ENCODE results near the gene LOXHD1. TPM values are rescaled to one million over a fixed set of nuclear protein-coding genes. Genes with fewer than 3 reads are reported as not detected.

The LOXHD1 gene
- total RNA-seq: not detected in 2 replicates

DNA sequence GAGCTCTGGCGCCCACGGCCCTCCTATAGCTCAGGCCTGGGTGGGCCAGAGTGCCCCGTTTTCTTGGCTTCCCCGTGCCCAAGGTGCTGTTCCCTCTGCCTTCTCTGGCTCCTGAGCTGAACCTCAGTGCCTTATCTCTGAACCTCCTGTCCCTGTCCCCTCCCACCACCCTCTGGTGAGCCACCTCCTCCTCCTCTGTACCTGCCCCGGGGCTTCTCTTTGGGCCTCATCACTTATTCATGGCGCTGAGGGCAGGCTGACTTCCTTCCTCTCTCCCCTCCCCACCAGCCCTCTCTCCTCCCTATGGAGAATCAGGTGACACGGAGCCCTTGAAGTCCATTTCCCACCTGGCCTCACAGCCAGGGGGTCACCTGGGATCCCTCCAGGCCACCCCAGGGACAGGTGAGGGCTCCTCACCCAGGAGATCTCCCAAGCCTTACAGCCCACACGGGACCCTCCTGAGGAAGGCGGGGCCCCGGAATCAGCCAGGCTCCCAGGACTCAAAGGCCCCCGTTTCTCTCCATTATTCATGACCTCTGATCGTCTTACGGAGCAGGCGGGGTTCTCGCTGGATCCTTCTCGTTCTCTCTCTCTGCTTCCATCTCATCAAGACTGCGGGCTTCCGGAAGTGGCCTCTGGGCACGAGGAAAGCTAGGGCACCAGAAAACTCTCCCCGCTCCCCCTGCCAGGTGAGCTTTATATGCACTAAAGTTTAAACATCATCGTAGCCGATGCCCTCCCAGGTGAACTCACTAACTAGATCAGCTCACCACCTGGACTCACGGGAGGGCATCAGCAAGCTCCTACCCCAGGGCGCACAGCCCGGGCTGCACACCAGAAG, at the start of gene LOXHD1:
LOXHD1 (minus strand) TSS at position 106 of the 841 bp plus-strand sequence. CDS start 187 bp downstream, outside the sequence.
- intact Hi-C loops (cut with micrococcal nuclease): no loop called here

DNA sequence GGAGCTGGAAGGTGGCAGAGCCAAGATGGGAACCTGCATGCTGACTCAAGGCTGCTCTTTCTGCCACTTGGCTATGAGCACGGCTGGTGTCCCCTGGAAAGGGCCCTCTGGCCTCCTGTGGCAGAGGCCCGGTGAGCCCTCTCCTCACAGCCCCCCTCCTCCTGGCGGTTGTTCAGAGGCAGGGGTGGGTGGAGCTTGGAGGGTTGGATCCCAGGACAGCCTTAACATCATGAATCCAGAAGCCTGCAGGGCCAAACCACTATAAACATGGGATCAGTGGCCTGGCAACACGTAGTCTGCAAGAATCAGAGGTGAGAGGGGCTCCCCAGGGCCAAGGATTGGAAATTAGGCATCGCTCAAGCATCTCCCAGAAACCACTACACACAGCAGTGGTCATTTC, 48.5 kb upstream of the LOXHD1 start:
- intact Hi-C loops (cut with micrococcal nuclease): no loop called here

GRCh38 chr18:46704816-46705215, 47.8 kb upstream of the LOXHD1 start:
- intact Hi-C loops (cut with micrococcal nuclease): no loop called here

DNA sequence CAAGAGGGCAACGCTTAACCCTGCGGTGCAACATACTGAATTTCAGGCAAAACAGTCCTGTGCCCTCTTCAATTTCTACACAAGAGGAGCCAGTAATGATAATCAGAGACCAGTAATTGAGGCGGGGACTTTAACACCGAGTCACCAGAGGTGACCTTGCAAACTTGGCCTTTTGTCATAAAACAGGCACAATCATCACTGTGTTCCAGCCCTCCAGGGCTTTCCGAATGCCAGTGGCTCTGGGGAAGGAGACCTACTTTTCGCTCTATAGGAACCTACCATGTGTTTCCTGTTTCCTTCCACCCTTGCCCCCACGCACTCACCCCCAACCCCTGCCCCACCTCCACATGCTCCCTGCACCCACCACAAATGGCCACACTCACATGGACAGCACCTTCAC, 47.2 kb upstream of the LOXHD1 start:
- intact Hi-C loops (cut with micrococcal nuclease): no loop called here

DNA sequence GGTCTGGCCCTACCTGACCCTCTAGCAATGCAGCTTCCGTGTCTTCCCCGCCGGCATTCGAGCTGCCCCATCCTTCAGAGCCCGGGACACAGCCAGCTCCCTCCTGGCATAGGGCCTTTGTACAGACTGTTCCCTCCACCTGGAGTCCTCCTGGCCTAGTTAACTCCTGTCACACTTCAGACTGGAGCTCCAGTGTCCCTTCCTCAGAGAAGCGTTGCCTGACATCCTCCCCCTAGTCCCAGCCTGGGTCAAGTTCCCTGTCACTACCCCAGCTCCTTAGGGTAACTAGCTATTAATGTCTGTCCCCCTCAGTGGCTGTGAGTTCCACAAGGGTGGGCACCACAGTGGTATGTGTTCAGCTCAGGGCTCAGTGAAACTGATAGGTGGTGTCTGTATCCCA, 45.5 kb upstream of the LOXHD1 start:
- intact Hi-C loops (cut with micrococcal nuclease): no loop called here

DNA sequence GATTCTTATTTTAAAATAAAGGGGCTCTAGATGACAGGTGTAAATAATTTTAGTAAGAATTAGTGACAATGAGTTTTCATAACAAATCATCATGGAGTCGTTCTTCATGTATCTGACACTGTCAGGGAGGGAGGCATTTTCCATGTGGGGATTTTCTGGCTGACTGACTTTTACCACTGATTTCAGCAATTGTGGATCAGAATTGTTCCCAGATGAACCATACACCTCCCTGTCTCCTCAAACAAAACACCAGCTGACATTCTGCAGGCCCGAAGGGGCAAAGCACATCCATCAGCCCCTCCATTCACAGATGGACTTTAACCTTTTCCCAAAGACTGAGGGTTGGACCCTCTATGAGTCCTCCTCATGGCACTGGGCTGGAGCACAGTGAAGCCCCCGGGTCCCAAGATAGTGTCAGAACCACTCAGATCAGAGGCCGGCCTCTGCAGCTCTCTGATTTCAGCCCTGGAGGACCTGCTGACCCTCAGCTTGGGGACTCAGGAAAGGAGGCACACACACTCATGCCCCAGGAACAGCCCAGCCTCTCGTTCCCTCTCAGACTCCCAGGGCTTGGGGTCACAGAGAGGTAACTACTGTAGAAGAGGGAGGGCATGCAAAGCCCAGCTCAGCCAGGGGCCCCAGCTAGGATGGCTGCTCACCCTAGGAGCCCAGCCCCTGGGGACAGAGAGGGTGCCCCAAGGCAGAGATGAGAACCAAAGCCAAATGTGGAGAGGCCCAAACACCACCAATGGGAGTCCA, 43.2 kb upstream of the LOXHD1 start:
- intact Hi-C loops (cut with micrococcal nuclease): no loop called here

DNA sequence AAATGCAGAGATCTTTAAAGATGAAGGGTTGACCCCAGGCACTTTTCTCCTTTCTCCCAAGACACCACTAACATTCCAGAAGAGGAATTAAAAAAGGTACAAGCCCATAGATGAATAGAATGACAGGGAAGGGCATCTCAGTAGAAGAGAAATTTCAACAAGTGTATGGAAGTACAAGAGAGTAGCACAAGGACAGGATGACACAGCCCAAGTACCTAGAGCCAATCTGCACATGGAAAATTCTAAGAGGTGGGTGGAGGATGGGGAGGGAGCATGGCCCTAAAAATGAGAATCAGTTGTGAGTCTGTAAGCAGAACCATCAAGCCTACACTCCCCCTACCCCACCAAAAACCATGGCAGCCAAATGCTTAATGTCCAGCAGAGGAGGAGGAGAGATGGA, 39.7 kb upstream of the LOXHD1 start:
- intact Hi-C loops (cut with micrococcal nuclease): no loop called here

DNA sequence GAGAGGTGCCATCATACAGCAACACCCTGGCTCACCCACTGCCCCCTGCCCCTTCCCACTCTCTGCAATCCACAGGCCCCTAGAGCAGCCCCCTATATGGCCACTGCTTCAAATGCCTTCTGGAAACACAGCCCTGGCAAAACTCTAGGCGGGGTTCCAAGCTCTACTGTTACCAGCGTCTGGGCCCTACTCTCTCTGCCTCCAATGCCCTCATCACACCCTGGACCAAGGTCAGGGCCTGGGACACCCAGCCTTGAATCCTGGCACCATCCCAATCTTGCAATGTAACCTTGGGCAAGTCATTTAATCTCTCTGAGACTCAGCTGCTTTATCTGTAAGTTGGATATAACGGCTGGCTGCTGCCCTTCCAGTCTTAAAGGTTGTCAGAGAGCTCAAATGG, 39.2 kb upstream of the LOXHD1 start:
- intact Hi-C loops (cut with micrococcal nuclease): no loop called here

DNA sequence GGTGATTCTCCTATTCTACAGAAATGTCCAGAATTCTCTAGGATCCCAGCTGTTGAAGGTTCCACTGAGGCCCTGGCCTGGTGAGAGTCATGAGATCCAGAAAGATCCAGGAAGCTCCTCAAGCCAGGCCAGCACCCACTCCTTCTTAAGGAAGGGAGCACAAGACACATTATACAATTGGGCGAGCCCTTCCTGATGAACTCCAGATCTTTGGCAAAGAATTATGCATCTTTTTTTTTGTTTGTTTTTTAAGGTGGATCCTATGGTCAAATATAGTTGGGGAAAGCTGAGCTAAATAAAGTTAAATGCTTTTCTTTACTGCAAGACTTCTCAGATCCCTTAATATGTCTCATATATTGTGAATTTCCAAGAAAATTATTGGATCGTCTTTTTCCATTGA, 37.0 kb upstream of the LOXHD1 start:
- intact Hi-C loops (cut with micrococcal nuclease): no loop called here

- intact Hi-C loops (cut with micrococcal nuclease): no loop called here
Observed at GRCh38 chr18:46688853-46689525, 32.0 kb upstream of the LOXHD1 start.

GRCh38 chr18:46686186-46686585, 29.2 kb upstream of the LOXHD1 start:
- intact Hi-C loops (cut with micrococcal nuclease): no loop called here

GRCh38 chr18:46683252-46683651, 26.2 kb upstream of the LOXHD1 start:
- intact Hi-C loops (cut with micrococcal nuclease): no loop called here

GRCh38 chr18:46680784-46681695, 24.0 kb upstream of the LOXHD1 start:
- intact Hi-C loops (cut with micrococcal nuclease): no loop called here

DNA sequence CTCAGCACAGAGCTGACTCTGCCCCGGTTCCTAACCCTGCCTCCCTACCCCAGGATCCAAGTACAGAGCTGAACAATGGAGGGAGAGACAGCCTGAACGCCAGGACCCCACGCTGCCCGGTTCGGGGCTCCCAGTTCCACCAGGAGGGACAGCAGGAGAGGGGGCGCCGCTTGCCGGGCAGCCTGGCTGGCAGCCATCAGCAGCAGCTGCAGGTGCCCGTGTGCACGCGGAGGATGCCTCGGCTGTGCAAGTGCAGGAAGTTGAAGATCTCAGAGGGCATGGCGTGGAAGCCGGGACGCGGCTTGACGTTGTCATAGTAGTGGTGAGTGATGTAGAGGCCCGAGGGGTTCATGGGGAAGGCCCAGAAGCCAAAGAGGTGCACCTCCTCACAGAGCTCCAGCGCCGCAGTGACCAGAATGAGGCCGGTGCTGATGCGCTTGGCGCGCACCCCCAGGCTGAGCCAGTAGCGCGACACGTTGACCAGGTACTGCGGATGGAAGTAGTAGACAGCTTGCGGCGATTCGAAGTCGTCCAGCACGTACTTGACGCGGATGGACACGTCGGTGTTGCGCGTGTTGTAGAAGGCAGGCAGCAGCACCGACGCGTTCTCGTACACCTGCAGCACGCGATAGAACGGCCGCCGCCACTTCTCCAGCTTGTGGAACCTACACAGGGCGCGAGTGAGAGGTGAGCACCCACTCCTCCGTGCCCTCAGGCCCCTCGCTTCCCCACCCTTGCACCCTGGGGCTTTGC, 23.0 kb upstream of the LOXHD1 start:
- intact Hi-C loops (cut with micrococcal nuclease): no loop called here

DNA sequence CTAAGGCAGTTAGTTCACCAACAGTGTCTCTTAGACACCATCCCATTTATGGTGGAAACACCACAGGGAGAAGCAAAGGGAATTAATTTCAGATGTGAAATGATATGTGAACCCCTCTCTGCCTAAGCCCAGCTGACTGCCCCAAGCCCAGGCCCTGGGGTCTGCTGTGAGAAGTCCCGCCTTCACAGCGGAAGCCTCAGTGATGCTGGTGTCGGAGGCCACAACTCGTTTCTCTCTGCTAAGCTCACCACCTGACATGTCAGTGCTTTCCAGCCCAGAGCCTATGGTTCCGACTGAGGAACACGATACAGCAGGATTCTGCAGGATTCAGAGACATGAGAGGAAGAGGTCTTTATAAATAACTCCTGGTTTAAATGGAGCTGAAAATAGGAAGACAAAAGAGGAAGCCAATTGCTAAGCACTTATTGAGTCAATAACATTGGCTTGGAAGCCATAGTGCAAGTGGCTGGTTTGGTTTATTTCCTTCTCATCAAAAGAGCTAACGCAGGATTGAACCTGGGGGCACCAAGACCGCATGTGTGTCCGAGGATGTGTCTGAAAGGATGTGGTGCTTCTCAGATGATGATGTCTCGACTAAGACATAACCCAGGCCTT, 21.9 kb upstream of the LOXHD1 start:
- intact Hi-C loops (cut with micrococcal nuclease): no loop called here

- intact Hi-C loops (cut with micrococcal nuclease): no loop called here
Observed at GRCh38 chr18:46678041-46678440, 21.0 kb upstream of the LOXHD1 start.

DNA sequence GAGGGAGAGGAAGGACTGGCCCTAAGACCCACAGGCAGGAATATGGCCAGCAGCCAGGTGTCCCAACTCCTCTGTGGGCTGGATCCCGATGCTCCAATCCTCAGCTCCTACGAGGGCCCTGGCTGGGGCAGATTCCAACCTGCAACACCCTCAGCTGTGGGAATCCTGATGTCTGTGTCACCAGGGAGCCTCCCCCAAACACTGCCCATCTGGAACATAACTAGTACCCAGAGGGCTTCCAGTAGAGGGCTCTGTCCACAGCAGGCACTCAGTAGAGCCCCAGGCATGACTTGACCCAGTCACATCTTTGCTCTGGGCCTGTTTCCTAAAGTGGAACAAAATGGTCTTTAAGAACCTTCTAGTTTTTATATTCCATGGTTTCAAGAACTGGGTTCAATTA, 20.6 kb upstream of the LOXHD1 start:
- intact Hi-C loops (cut with micrococcal nuclease): no loop called here

GRCh38 chr18:46676182-46676835, 19.3 kb upstream of the LOXHD1 start:
- intact Hi-C loops (cut with micrococcal nuclease): no loop called here

- intact Hi-C loops (cut with micrococcal nuclease): no loop called here
Observed at GRCh38 chr18:46675112-46675511, 18.1 kb upstream of the LOXHD1 start.
